GM19468 (cell line): ENCODE results near the gene FSTL3.
A peak's percentile ranks its signal among the peaks of the same experiment; 100 is the strongest.
"Not testable (repeated sequence)": the region's sequence is repeated elsewhere in the genome, so short reads cannot be mapped to it uniquely, and the experiment has no call there.

Source experiments
- ATAC-seq: cut with Tn5 transposase; IDR thresholded peaks from one replicate; pipeline ENCODE4 v1.9.1; 2021; ENCODE audit warnings: mild to moderate bottlenecking, moderate library complexity, moderate number of reproducible peaks; ENCODE audit not compliant: unreplicated experiment; ENCODE audit errors: extremely low read depth

FSTL3 gene

GRCh38 chr19:676339-677105, at the start of gene FSTL3:
Gene FSTL3, plus strand, starts transcription at chr19:676392. Its CDS starts 32 bp downstream, at chr19:676424.
- no peak for ATAC-seq

DNA sequence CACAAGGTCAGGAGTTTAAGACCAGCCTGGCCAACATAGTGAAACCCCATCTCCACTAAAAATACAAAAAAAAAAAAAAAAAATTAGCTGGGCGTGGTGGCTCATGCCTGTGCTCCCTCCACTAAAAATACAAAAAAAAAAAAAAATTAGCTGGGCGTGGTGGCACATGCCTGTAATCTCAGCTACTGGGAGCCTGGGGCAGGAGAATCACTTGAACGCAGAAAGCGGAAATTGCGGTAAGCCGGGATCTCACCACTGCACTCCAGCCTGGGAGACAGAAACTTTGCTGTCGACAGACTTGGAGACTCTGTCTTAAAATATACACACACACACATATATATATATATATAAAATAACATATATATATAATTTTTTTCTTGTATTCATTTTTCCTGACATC, 49.6 kb upstream of the FSTL3 start:
- ATAC-seq: not testable (repeated sequence)

GRCh38 chr19:628168-628567, 48.0 kb upstream of the FSTL3 start:
- ATAC-seq: no peak

DNA sequence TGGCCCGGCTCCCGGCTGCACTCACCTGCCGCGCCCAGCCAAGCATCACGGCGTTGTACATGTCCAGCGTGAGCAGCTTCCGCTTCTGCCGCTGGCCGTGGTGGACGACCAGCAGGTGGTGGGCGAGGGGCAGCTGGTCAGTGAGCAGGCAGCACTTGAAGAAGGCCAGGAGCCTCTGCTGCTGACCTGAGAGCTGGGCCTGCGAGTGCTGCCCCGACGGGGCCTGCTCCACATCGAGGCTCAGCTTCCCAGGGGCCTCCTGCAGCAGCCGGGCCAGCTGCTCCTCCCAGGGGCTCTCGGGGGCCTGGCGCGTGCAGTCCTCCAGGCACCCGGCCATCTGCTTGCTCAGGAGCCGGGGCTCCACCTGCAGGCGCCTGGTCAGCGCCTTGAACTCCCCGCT, 46.7 kb upstream of the FSTL3 start:
- ATAC-seq: not testable (repeated sequence)

GRCh38 chr19:629961-630714, 46.1 kb upstream of the FSTL3 start:
- ATAC-seq: no peak

- ATAC-seq: no peak
Observed at GRCh38 chr19:632579-633067, 43.6 kb upstream of the FSTL3 start.

DNA sequence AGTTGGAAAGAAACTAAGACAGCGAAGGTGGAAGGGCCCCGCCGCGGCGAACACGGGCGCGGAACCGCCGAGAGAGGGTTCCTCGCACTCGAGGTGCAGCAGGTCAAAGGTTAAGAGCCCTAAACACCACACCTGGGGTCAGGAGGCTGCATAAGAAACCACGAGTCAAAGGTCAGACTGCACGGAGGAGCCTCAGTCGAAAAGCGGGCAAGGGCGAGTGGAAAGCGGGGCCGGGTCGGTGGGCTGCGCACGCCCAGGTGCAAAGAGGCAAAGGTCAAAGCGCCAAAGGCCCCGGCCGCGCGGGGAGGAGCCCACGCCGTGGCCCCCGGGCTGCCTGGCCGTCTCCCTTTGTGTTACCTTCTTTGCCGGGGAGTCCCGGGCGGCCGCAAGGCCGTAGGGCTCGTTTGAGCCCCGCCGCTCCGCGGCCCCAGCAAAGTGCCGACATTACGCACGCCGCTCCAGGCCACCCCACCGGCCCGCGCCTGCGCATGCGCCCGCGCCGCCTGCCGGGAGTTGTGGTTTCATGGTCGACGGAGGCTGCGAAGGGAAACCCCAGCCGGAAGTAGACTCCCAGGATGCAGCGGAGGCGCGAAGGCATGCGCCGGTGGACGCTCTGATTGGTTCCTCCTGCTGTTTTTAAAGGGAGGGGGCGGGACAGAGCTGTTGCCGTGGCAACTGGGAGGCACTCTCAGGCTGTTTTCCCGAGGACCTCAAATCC, 43.0 kb upstream of the FSTL3 start, which contains the start of gene POLRMT:
POLRMT (minus strand) TSS at position 470 of the 718 bp plus-strand sequence; CDS start at position 445, 25 bp downstream.
- peak; percentile 92 for ATAC-seq

GRCh38 chr19:633786-634639, 42.2 kb upstream of the FSTL3 start:
- ATAC-seq: no peak

DNA sequence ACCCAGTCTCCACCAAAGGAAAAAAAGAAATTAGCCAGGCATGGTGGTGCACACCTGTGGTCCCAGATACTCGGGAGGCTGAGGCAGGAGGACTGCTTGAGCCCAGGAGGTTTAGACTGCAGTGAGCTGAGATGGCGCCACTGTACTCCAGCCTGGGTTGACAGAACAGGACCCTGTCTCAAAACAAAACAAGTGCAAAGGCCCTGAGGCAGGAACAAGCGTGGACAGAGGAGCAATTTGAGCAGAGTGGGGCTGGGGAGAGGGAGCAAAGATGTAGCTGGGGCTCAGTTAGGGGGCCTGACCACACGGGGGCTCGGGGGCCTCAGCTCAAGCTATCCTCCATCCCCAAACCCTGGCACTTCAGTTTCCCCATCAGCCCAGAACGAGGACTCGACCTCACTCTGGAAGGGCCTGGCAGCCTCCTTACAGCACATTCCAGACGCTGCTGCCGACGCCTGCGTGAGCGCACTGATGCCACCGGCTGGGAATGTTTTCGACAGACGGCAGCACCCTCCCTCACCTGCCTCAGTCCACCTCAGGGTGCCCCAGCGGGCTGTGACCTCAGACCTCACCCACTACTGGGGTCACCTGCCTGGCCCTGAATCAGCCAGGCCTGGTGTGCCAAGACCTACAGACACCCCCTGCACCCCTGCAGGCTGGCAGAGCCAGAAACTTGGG, 41.1 kb upstream of the FSTL3 start:
- no peak for ATAC-seq

- no peak for ATAC-seq
Observed at GRCh38 chr19:638906-639252, 37.3 kb upstream of the FSTL3 start.

- no peak for ATAC-seq
Observed at GRCh38 chr19:639253-640160, 36.7 kb upstream of the FSTL3 start, which contains the start of gene FGF22. Gene FGF22, plus strand, starts transcription at chr19:639879. Its CDS starts 47 bp downstream, at chr19:639926.

DNA sequence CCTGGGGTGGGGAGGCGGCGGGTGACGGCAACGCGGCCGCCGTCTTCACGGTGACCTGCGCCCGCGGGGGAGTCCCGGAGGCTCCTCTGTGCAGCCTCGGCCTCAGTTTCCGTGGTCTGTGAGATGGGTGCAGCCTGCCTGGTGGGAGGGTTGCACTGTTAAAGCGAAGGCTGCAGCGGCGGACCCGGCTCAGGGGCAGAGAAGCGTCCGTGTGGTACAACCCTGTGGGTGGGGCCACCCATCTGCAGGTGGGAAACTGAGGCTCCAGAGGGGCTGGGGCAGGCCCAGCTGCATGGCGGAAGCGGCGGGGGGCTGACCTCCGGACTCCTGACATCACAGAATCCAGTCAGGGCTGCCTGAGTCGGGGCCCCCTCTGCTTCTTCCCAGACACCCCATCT, 36.0 kb upstream of the FSTL3 start:
- no peak for ATAC-seq

- no peak for ATAC-seq
Observed at GRCh38 chr19:640606-641189, 35.5 kb upstream of the FSTL3 start.

GRCh38 chr19:641702-642101, 34.5 kb upstream of the FSTL3 start:
- no peak for ATAC-seq

GRCh38 chr19:642767-643727, 33.1 kb upstream of the FSTL3 start:
- no peak for ATAC-seq

DNA sequence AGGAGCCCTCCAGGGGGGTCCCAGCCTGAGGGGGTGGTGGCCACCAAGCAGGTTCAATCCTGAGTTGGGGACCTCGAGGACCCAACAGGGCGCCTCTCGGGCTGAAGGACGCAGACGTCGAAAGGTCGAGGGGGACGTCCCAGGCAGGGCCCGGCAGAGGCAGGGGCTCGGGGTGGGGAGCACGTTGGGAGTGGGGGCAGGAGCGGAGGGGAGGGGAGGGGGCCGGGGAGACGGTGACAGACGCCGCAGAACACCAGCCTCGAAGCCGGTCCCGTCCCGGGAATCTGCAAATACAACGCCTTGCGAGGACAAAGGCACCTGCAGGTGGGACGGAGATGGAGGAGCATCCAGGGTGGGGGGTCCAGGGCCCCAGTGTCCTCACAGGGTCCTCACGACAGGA, 32.5 kb upstream of the FSTL3 start:
- no peak for ATAC-seq

- no peak for ATAC-seq
Observed at GRCh38 chr19:644363-644762, 31.8 kb upstream of the FSTL3 start.
